ENCODE measurements around the gene UNC5A.

UNC5A gene

GRCh38 chr5:176895831-176896230 lies 85.5 kb downstream of the UNC5A start:
- no peak for DNase-seq (ENCODE audit: insufficient read length, low spot score)
- TF ChIP-seq CTCF (IDR thresholded peaks at IDR 0.05; ENCODE audit: insufficient read depth, missing control alignments), result no peak
- FAIRE-seq, result no peak

GRCh38 chr5:176897263-176897662 lies 86.9 kb downstream of the UNC5A start:
- FAIRE-seq, result no peak
- DNase-seq (ENCODE audit: insufficient read length, low spot score), result no peak
- no peak for TF ChIP-seq CTCF (IDR thresholded peaks at IDR 0.05; ENCODE audit: insufficient read depth, missing control alignments)

- no peak for TF ChIP-seq CTCF (IDR thresholded peaks at IDR 0.05; ENCODE audit: insufficient read depth, missing control alignments)
- no peak for DNase-seq (ENCODE audit: insufficient read length, low spot score)
- no peak for FAIRE-seq
Measured at GRCh38 chr5:176899296-176899891, 89.0 kb downstream of the UNC5A start, which contains the start of gene HK3. HK3 (minus strand) TSS chr5:176899346; CDS start chr5:176896159, 3,187 bp downstream.

GRCh38 chr5:176899946-176900779 lies 89.8 kb downstream of the UNC5A start:
- TF ChIP-seq CTCF (IDR thresholded peaks at IDR 0.05; ENCODE audit: insufficient read depth, missing control alignments), result no peak
- DNase-seq (ENCODE audit: insufficient read length, low spot score), result no peak
- FAIRE-seq, result no peak

GRCh38 chr5:176900780-176901204 lies 90.4 kb downstream of the UNC5A start:
- FAIRE-seq (no peak), DNase-seq (ENCODE audit: insufficient read length, low spot score) (no peak)
- TF ChIP-seq CTCF (IDR thresholded peaks at IDR 0.05; ENCODE audit: insufficient read depth, missing control alignments), result no peak

- DNase-seq (ENCODE audit: insufficient read length, low spot score) (no peak), FAIRE-seq (no peak)
- no peak for TF ChIP-seq CTCF (IDR thresholded peaks at IDR 0.05; ENCODE audit: insufficient read depth, missing control alignments)
Measured at GRCh38 chr5:176901260-176902101, 91.1 kb downstream of the UNC5A start.

All from D721Med (cell line).